ENCODE measurements around the gene MMP12.

Gene MMP12

DNA sequence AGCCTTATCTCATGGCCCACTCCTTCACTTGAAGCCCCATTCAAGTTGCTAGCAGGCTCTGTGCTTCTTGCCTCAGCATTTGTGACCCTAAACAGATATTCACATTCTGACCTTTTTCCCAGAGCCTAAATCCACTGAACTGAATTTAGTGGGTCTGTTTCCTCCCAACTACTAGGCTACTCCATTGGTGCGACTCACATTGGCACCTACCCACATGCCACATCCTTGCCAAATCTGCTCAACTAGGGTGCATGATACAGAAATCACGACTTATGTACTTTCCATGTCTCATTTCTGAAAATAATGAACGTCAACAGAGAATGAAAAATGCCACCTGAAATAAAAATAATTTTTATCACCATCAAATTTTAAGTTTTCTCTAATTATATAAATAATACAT lies 8.4 kb upstream of the MMP12 start:
- H2BK15ac ChIP-seq (ENCODE audit: low read depth, poor library complexity, severe bottlenecking), result no peak overlapping the region
- no peak overlapping the region for H3K18ac ChIP-seq (ENCODE audit: low read depth in 1 of 2, low read length in 2 of 2)
- no peak overlapping the region for H3K27ac ChIP-seq (ENCODE audit: low read length, poor library complexity, severe bottlenecking)
- no peak overlapping the region for H3K4ac ChIP-seq (ENCODE audit: low read depth in 1 of 2, low read length in 2 of 2)
- H2BK120ac ChIP-seq (ENCODE audit: low read depth, low read length), result no peak overlapping the region
- H3K4me3 ChIP-seq (ENCODE audit: insufficient read depth in 1 of 2, low read depth in 1 of 2, low read length in 2 of 2), result no peak overlapping the region
- H3K27me3 ChIP-seq (ENCODE audit: control insufficient read depth in 1 of 2, insufficient read depth in 1 of 2, low read length in 2 of 2), result no peaks in the 10 kb centered on the region
- no peak overlapping the region for H2BK5ac ChIP-seq (ENCODE audit: low read depth, low read length, poor library complexity, severe bottlenecking)
- no peaks in the 10 kb centered on the region for H3K36me3 ChIP-seq (ENCODE audit: control insufficient read depth in 1 of 2, insufficient read depth in 2 of 2, low read depth in 1 of 2, low read length in 2 of 2)
- no peak overlapping the region for H4K91ac ChIP-seq (ENCODE audit: low read length)
- no peak overlapping the region for H2BK12ac ChIP-seq (ENCODE audit: low read length in 2 of 2)
- H3K23ac ChIP-seq (ENCODE audit: low read length in 2 of 2), result no peak overlapping the region
- no peaks in the 10 kb centered on the region for H3K9me3 ChIP-seq (ENCODE audit: control insufficient read depth, low read length)
- H2AFZ ChIP-seq (ENCODE audit: low read depth, low read length), result no peak overlapping the region
- no peak overlapping the region for H3K14ac ChIP-seq (ENCODE audit: low read length in 2 of 2)
- no peak overlapping the region for H2AK5ac ChIP-seq (ENCODE audit: low read length, severe bottlenecking)
- H4K8ac ChIP-seq (ENCODE audit: low read length), result no peak overlapping the region
- no peak overlapping the region for H3K4me2 ChIP-seq (ENCODE audit: low read length, poor library complexity, severe bottlenecking)
- no peak for DNase-seq
- H3K79me1 ChIP-seq (replicated peaks; ENCODE audit: low read length, poor library complexity, severe bottlenecking), result no peaks in the 10 kb centered on the region
- no peaks in the 10 kb centered on the region for H3K4me1 ChIP-seq (ENCODE audit: control insufficient read depth, insufficient read depth, low read depth, low read length)
- H3K9ac ChIP-seq (ENCODE audit: low read length), result peak overlapping the region; percentile 68
- 89% methylated on average over 2 of the region's 3 CpGs for WGBS

DNA sequence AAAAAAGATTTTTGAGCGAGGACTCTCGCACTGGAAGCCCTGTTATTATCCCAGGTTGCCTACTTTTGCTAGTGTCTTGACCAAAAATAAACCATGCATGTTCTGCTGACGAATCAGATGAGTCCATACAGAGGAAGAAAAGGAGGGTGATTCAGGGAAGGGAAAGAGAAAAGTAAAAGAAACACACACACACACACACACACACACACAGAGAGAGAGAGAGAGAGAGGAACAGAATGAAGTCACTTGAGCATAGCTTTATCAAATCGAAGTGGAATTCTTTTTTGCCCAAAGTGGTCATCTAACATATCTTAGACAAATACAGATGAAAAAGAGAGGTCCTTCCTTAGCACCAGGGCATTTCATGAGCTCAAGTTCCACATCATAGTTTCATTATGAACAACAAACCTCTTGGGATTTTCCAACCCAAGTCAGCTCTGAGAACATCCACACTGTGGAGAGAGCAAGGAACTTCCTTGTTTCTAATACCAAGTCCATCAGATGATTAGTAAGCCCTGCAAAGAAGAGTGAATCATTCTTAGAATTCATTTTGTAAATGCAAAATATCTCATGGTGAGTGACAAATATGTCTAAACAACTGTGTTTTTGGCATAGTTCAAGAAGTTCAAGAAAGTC lies 7.7 kb upstream of the MMP12 start:
- H3K27me3 ChIP-seq (ENCODE audit: control insufficient read depth in 1 of 2, insufficient read depth in 1 of 2, low read length in 2 of 2), result no peaks in the 10 kb centered on the region
- H2AFZ ChIP-seq (ENCODE audit: low read depth, low read length), result no peak overlapping the region
- H4K91ac ChIP-seq (ENCODE audit: low read length), result no peak overlapping the region
- no peak overlapping the region for H3K4me2 ChIP-seq (ENCODE audit: low read length, poor library complexity, severe bottlenecking)
- DNase-seq, result peak; percentile 34
- H3K4me1 ChIP-seq (ENCODE audit: control insufficient read depth, insufficient read depth, low read depth, low read length), result no peaks in the 10 kb centered on the region
- H3K27ac ChIP-seq (ENCODE audit: low read length, poor library complexity, severe bottlenecking), result no peak overlapping the region
- 96% methylated on average over 3 of the region's 4 CpGs for WGBS
- no peaks in the 10 kb centered on the region for H3K79me1 ChIP-seq (replicated peaks; ENCODE audit: low read length, poor library complexity, severe bottlenecking)
- H3K14ac ChIP-seq (ENCODE audit: low read length in 2 of 2), result no peak overlapping the region
- no peak overlapping the region for H4K8ac ChIP-seq (ENCODE audit: low read length)
- H3K4me3 ChIP-seq (ENCODE audit: insufficient read depth in 1 of 2, low read depth in 1 of 2, low read length in 2 of 2), result no peak overlapping the region
- H3K4ac ChIP-seq (ENCODE audit: low read depth in 1 of 2, low read length in 2 of 2), result no peak overlapping the region
- no peaks in the 10 kb centered on the region for H3K36me3 ChIP-seq (ENCODE audit: control insufficient read depth in 1 of 2, insufficient read depth in 2 of 2, low read depth in 1 of 2, low read length in 2 of 2)
- no peak overlapping the region for H2AK5ac ChIP-seq (ENCODE audit: low read length, severe bottlenecking)
- H3K9me3 ChIP-seq (ENCODE audit: control insufficient read depth, low read length), result no peaks in the 10 kb centered on the region
- H2BK120ac ChIP-seq (ENCODE audit: low read depth, low read length), result no peak overlapping the region
- H3K18ac ChIP-seq (ENCODE audit: low read depth in 1 of 2, low read length in 2 of 2), result no peak overlapping the region
- no peak overlapping the region for H2BK12ac ChIP-seq (ENCODE audit: low read length in 2 of 2)
- no peak overlapping the region for H2BK15ac ChIP-seq (ENCODE audit: low read depth, poor library complexity, severe bottlenecking)
- peak overlapping the region; percentile 68 for H3K9ac ChIP-seq (ENCODE audit: low read length)
- H2BK5ac ChIP-seq (ENCODE audit: low read depth, low read length, poor library complexity, severe bottlenecking), result no peak overlapping the region
- no peak overlapping the region for H3K23ac ChIP-seq (ENCODE audit: low read length in 2 of 2)

DNA sequence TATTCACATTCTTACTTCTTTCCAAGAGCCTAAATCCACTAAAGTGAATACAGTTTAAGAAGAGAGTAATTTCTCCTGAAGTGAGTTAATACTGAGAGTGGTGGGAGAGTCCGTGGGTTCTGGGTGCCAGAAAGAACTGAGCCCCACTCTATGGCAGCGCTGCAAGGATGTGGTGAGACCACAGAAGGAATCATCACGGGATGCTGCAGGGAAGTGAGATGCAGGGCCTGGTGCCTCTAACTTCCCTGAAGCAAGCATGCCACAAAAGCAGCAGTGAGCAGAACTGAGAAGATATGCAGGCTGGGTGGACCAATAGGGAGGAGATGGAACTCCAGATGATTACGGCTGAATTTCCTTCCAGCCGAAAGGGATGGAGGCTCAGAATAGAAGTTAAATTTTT lies 5.0 kb upstream of the MMP12 start:
- H3K36me3 ChIP-seq (ENCODE audit: control insufficient read depth in 1 of 2, insufficient read depth in 2 of 2, low read depth in 1 of 2, low read length in 2 of 2), result no peaks in the 10 kb centered on the region
- H3K9ac ChIP-seq (ENCODE audit: low read length), result no peak overlapping the region
- no peak overlapping the region for H3K23ac ChIP-seq (ENCODE audit: low read length in 2 of 2)
- no peak overlapping the region for H3K27ac ChIP-seq (ENCODE audit: low read length, poor library complexity, severe bottlenecking)
- H3K18ac ChIP-seq (ENCODE audit: low read depth in 1 of 2, low read length in 2 of 2), result no peak overlapping the region
- H2AFZ ChIP-seq (ENCODE audit: low read depth, low read length), result no peak overlapping the region
- H3K4ac ChIP-seq (ENCODE audit: low read depth in 1 of 2, low read length in 2 of 2), result no peak overlapping the region
- H3K4me1 ChIP-seq (ENCODE audit: control insufficient read depth, insufficient read depth, low read depth, low read length), result no peaks in the 10 kb centered on the region
- H2AK5ac ChIP-seq (ENCODE audit: low read length, severe bottlenecking), result no peak overlapping the region
- no peak overlapping the region for H2BK120ac ChIP-seq (ENCODE audit: low read depth, low read length)
- H3K4me3 ChIP-seq (ENCODE audit: insufficient read depth in 1 of 2, low read depth in 1 of 2, low read length in 2 of 2), result no peak overlapping the region
- no peaks in the 10 kb centered on the region for H3K9me3 ChIP-seq (ENCODE audit: control insufficient read depth, low read length)
- H4K8ac ChIP-seq (ENCODE audit: low read length), result no peak overlapping the region
- no peaks in the 10 kb centered on the region for H3K27me3 ChIP-seq (ENCODE audit: control insufficient read depth in 1 of 2, insufficient read depth in 1 of 2, low read length in 2 of 2)
- H2BK5ac ChIP-seq (ENCODE audit: low read depth, low read length, poor library complexity, severe bottlenecking), result no peak overlapping the region
- H4K91ac ChIP-seq (ENCODE audit: low read length), result no peak overlapping the region
- H2BK15ac ChIP-seq (ENCODE audit: low read depth, poor library complexity, severe bottlenecking), result no peak overlapping the region
- DNase-seq, result no peak
- H3K79me1 ChIP-seq (replicated peaks; ENCODE audit: low read length, poor library complexity, severe bottlenecking), result no peaks in the 10 kb centered on the region
- H2BK12ac ChIP-seq (ENCODE audit: low read length in 2 of 2), result no peak overlapping the region
- WGBS, result 94% methylated on average over 5 of the region's 5 CpGs
- H3K4me2 ChIP-seq (ENCODE audit: low read length, poor library complexity, severe bottlenecking), result no peak overlapping the region
- no peak overlapping the region for H3K14ac ChIP-seq (ENCODE audit: low read length in 2 of 2)

DNA sequence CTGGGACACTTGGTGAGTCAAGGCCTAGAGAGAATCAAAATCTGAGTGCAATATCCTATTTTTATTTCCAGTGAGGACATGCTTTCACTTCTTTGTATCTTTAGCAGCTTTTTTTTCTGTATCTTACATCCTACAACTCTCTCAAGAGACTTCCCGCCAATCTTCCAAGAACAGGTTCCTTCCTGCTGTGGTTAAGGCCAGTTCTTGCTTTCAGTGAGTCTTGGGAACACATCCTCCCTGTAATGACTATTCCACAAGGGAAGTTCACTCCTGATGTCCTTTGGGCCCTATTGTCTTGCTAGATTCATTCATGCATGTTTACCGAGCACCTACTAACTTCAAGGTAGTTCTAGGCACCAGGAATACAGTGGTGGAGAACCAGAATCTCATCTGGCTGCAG lies 3.8 kb upstream of the MMP12 start:
- no peak overlapping the region for H3K18ac ChIP-seq (ENCODE audit: low read depth in 1 of 2, low read length in 2 of 2)
- no peak overlapping the region for H3K14ac ChIP-seq (ENCODE audit: low read length in 2 of 2)
- H2BK15ac ChIP-seq (ENCODE audit: low read depth, poor library complexity, severe bottlenecking), result no peak overlapping the region
- H3K36me3 ChIP-seq (ENCODE audit: control insufficient read depth in 1 of 2, insufficient read depth in 2 of 2, low read depth in 1 of 2, low read length in 2 of 2), result no peaks in the 10 kb centered on the region
- no peaks in the 10 kb centered on the region for H3K27me3 ChIP-seq (ENCODE audit: control insufficient read depth in 1 of 2, insufficient read depth in 1 of 2, low read length in 2 of 2)
- over 99% methylated on average over 2 of the region's 2 CpGs for WGBS
- no peak overlapping the region for H2AFZ ChIP-seq (ENCODE audit: low read depth, low read length)
- no peaks in the 10 kb centered on the region for H3K79me1 ChIP-seq (replicated peaks; ENCODE audit: low read length, poor library complexity, severe bottlenecking)
- H2BK120ac ChIP-seq (ENCODE audit: low read depth, low read length), result no peak overlapping the region
- H3K9me3 ChIP-seq (ENCODE audit: control insufficient read depth, low read length), result no peaks in the 10 kb centered on the region
- no peak overlapping the region for H3K23ac ChIP-seq (ENCODE audit: low read length in 2 of 2)
- no peak for DNase-seq
- no peaks in the 10 kb centered on the region for H3K4me1 ChIP-seq (ENCODE audit: control insufficient read depth, insufficient read depth, low read depth, low read length)
- H2AK5ac ChIP-seq (ENCODE audit: low read length, severe bottlenecking), result no peak overlapping the region
- H3K4me2 ChIP-seq (ENCODE audit: low read length, poor library complexity, severe bottlenecking), result no peak overlapping the region
- no peak overlapping the region for H4K91ac ChIP-seq (ENCODE audit: low read length)
- H3K4me3 ChIP-seq (ENCODE audit: insufficient read depth in 1 of 2, low read depth in 1 of 2, low read length in 2 of 2), result no peak overlapping the region
- no peak overlapping the region for H4K8ac ChIP-seq (ENCODE audit: low read length)
- no peak overlapping the region for H2BK12ac ChIP-seq (ENCODE audit: low read length in 2 of 2)
- no peak overlapping the region for H3K27ac ChIP-seq (ENCODE audit: low read length, poor library complexity, severe bottlenecking)
- H3K9ac ChIP-seq (ENCODE audit: low read length), result no peak overlapping the region
- no peak overlapping the region for H2BK5ac ChIP-seq (ENCODE audit: low read depth, low read length, poor library complexity, severe bottlenecking)
- H3K4ac ChIP-seq (ENCODE audit: low read depth in 1 of 2, low read length in 2 of 2), result no peak overlapping the region
